ENCODE results near the gene CHAD.

- TF ChIP-seq ZFP3 (CRISPR knock-in tag; IDR thresholded peaks at IDR 0.05) (no peak), CSDC2 (CRISPR knock-in tag; IDR thresholded peaks at IDR 0.05) (no peak), RARB (CRISPR knock-in tag; IDR thresholded peaks at IDR 0.05) (no peak), CREB5 (CRISPR knock-in tag; IDR thresholded peaks at IDR 0.05; ENCODE audit: low read depth) (no peak), BACH2 (CRISPR knock-in tag; IDR thresholded peaks at IDR 0.05; ENCODE audit: borderline replicate concordance) (no peak), ISL1 (CRISPR knock-in tag; IDR thresholded peaks at IDR 0.05) (no peak), ZNF70 (CRISPR knock-in tag; IDR thresholded peaks at IDR 0.05) (no peak), ZFP30 (CRISPR knock-in tag; IDR thresholded peaks at IDR 0.05) (no peak), PATZ1 (CRISPR knock-in tag; IDR thresholded peaks at IDR 0.05; ENCODE audit: borderline replicate concordance) (no peak)
Measured at GRCh38 chr17:50480142-50480764, 11.6 kb upstream of the CHAD start.

All from SK-N-SH treated with all-trans-retinoic acid at 6 μM for 48 hours (cell line).